Stimulated activated CD8-positive, alpha-beta memory T cell treated with anti-CD3 and anti-CD28 coated beads, Interleukin-7, amount 100 ng/mL, for 4 hours (primary cell): ENCODE results near the gene TLR5.

ENCODE experiments used
- DNase-seq, 2 donors: peaks; one replicate each; pipeline ENCODE4 v3.0.0-alpha.2; 2020; ENCODE audit warnings: low read depth in 2 of 2

TLR5 gene

DNA sequence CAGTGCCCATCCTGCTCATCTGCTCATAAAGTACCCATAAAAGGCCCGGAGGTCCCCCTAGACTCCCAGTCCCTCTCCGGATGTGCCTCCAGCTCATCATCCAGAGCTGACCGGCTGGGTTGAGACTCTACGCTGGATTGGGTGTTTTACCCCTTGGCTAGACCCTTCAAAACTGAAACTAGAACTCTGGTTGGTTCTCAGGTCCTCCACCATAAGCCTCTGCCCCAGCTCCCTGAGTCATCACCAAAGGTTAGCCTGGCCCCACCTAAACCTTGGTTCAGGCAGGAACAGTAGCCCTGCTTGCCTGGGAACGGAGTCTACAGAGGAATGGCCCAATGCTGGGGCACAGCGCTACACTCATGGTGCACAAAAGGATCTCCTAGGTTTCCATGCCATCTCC is 75.1 kb downstream of the TLR5 start:
- DNase-seq: no peak

DNA sequence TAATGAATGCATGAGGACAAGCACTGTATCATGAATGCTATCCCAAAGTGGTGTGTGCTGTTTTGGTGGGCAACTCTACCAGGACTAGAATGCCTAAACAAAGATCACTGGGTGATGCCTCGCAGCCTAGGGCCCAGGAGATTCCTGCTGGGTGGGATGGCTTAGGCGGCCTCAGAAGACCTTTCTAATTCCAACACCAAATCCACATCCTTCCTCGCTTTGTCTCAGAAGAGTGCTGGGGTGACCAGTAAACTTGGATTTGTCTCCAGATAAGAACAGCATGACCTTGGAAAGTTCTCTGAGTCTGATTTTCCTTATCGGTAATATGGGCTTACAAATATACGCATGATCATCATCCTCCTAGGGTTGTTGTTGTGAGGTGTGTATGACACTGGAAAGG is 76.6 kb downstream of the TLR5 start:
- DNase-seq: no peak

DNA sequence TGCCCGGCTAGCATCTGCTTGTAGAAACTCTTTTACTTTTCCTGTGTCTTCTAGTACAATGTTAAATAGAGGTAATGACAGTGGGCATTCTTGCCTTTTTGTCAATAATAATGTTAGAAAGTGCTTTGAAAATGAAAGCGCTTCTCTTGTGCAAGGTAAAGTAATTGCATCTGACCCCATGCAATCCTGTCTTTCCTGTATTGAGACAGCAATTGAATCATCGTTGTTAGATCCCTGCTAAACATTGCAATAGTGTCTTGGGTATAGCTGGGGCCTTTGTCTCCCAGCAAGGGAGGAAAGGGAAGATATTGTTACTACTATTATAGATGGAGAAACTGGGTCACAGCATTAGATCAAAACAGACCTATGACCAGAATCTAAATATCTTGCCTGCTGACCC is 80.9 kb downstream of the TLR5 start:
- no peak for DNase-seq

DNA sequence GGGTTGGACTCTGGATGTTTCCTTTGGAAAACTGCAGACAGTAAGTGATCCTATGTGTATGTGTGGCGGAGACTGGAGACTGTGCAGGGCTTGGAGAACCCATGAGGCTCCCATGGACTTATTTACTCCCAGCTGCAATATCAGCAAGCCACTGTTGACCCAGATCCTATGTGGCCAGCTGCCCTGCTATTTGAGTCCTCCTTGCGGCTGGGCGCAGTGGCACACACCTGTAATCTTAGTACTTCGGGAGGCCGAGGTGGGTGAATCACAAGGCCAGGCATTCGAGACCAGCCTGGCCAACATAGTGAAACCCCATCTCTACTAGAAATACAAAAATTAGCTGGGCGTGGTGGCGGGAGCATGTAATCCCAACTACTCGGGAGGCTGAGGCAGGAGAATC is 83.5 kb downstream of the TLR5 start:
- DNase-seq: no peak
